Measurements from ENCODE around the gene SAMD4B. TPM values are rescaled to one million over a fixed set of nuclear protein-coding genes. Genes with fewer than 3 reads are reported as not detected.
A peak's percentile ranks its signal among the peaks of the same experiment; 100 is the strongest.

Gene SAMD4B
- total and polyA plus RNA-seq, 9 of the 15 experiments (the other 6 are each of a cell fraction or from before 2014, with no cell fraction given): 3.4 to 90.5 (median 38.0) TPM

GRCh38 chr19:39401549-39402345 is 59.5 kb downstream of the SAMD4B start (continued):
- TF ChIP-seq SRSF7 (optimal IDR thresholded peaks at IDR 0.05; ENCODE audit: low read depth, low read length): no peak
- peak; percentile 58; the same call in 1 of the 2 replicates for TF ChIP-seq USF1 (CRISPR knock-in tag; IDR thresholded peaks at IDR 0.05)
- no peak for TF ChIP-seq PURB (CRISPR knock-in tag; IDR thresholded peaks at IDR 0.05; ENCODE audit: low read depth)
- TF ChIP-seq NR2C2 (CRISPR knock-in tag; IDR thresholded peaks at IDR 0.05): no peak
- TF ChIP-seq NR2C2 (tag; IDR thresholded peaks at IDR 0.05): peak; percentile 41
- TF ChIP-seq OTX1 (CRISPR knock-in tag; IDR thresholded peaks at IDR 0.05): no peak
- peak; percentile 15; the same call in 1 of the 2 replicates for TF ChIP-seq DPF2 (IDR thresholded peaks at IDR 0.05)
- no peak for TF ChIP-seq KLF10 (CRISPR knock-in tag; IDR thresholded peaks at IDR 0.05)
- 0 out of 2 replicates have a peak, but pooled peaks have one; percentile 48 for TF ChIP-seq GTF2A2 (tag; IDR thresholded peaks at IDR 0.05)
- no peak for TF ChIP-seq ATF1 (CRISPR knock-in tag; IDR thresholded peaks at IDR 0.05)
- peak; percentile 39 for TF ChIP-seq ATF1 (tag; IDR thresholded peaks at IDR 0.05)
- no peak for TF ChIP-seq CUX1 (CRISPR knock-in tag; IDR thresholded peaks at IDR 0.05)
- TF ChIP-seq EHMT2 (IDR thresholded peaks at IDR 0.05): no peak
- TF ChIP-seq PKNOX1 (IDR thresholded peaks at IDR 0.05): peak; percentile 3; the same call in 1 of the 2 replicates
- TF ChIP-seq FOXA3 (CRISPR knock-in tag; conservative IDR thresholded peaks at IDR 0.05 in 1 of 2, IDR thresholded peaks at IDR 0.05 in 1 of 2): no peak
- no peak for TF ChIP-seq ELF1 (tag; IDR thresholded peaks at IDR 0.05)
- TF ChIP-seq BRD4 (IDR thresholded peaks at IDR 0.05): no peak
- peak; percentile 91 for TF ChIP-seq FOSL1 (tag; conservative IDR thresholded peaks at IDR 0.05)

Measured in K562 (cell line).